GM13977 (cell line): Measurements from ENCODE around the gene BORCS8.

Experiments used
- DNase-seq: peaks from one replicate; pipeline ENCODE4 v3.0.0; 2012; ENCODE audit warnings: low spot score
- in situ Hi-C: fragments of 300-500 bp; cut with MboI; formaldehyde crosslinking; loops from one replicate; pipeline ENCODE4 v1.12.0; 2022; ENCODE audit warnings: low sequenced_read_pairs, low pct_unique_long_range_greater_than_20kb, mixed read lengths, inconsistent platforms; ENCODE audit not compliant: unreplicated experiment
- TF ChIP-seq, protein P1 (sequence below): IDR thresholded peaks from 2 replicates; pipeline ENCODE4 v1.5.1; 2012; ENCODE audit warnings: mild to moderate bottlenecking, control low read depth; ENCODE audit not compliant: insufficient read depth; ENCODE audit errors: extremely low read depth, missing control alignments

Gene BORCS8

GRCh38 chr19:19232261-19232721 lies 40.3 kb upstream of the BORCS8 start:
- in situ Hi-C loops, result no loop called here
- TF ChIP-seq, protein P1, sequence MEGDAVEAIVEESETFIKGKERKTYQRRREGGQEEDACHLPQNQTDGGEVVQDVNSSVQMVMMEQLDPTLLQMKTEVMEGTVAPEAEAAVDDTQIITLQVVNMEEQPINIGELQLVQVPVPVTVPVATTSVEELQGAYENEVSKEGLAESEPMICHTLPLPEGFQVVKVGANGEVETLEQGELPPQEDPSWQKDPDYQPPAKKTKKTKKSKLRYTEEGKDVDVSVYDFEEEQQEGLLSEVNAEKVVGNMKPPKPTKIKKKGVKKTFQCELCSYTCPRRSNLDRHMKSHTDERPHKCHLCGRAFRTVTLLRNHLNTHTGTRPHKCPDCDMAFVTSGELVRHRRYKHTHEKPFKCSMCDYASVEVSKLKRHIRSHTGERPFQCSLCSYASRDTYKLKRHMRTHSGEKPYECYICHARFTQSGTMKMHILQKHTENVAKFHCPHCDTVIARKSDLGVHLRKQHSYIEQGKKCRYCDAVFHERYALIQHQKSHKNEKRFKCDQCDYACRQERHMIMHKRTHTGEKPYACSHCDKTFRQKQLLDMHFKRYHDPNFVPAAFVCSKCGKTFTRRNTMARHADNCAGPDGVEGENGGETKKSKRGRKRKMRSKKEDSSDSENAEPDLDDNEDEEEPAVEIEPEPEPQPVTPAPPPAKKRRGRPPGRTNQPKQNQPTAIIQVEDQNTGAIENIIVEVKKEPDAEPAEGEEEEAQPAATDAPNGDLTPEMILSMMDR, result no peak
- no peak for DNase-seq

GRCh38 chr19:19230999-19231398 lies 39.0 kb upstream of the BORCS8 start:
- in situ Hi-C loops, result no loop called here
- TF ChIP-seq, protein P1, result no peak
- no peak for DNase-seq

DNA sequence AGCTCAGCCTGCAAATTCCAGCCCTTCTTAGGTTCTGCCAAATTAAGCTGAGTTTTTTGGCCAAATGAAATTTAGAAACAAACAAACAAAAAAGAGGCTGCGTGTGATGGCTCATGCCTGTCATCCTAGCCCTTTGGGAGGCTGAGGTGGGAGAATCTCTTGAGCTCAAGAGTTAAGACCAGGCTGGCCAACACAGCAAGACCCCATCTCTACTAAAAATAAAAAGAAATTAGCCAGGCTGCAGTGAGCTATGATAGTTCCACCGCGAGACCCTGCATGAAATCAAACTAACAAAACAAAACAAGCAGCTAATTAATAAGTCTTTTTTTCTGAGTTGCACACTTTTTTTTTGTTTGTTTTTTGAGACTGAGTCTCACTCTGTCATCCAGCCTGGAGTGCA lies 37.7 kb upstream of the BORCS8 start:
- TF ChIP-seq, protein P1, result no peak
- in situ Hi-C loops, result no loop called here
- no peak for DNase-seq

DNA sequence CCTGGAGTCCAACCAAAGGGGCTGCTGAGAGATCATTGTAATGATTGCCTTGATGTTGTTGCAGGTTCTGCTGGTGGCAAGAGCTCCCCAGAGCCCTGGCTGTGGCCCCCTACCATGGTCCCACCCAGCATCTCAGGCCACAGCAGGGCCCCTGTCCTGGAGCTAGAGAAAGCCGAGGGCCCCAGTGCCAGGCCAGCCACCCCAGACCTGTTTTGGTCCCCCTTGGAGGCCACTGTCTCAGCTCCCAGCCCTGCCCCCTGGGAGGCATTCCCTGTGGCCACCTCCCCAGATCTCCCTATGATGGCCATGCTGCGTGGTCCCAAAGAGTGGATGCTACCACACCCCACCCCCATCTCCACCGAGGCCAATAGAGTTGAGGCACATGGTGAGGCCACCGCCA lies 35.3 kb upstream of the BORCS8 start:
- DNase-seq, result no peak
- in situ Hi-C loops, result no loop called here
- TF ChIP-seq, protein P1, result no peak

- DNase-seq, result no peak
- TF ChIP-seq, protein P1, result no peak
- in situ Hi-C loops, result no loop called here
These were observed 34.7 kb upstream of the BORCS8 start for GRCh38 chr19:19226663-19227062.

- TF ChIP-seq, protein P1, result no peak
- in situ Hi-C loops, result no loop called here
- DNase-seq, result no peak
These were observed 34.3 kb upstream of the BORCS8 start for GRCh38 chr19:19226204-19226603.
